CD14-positive monocyte (primary cell): ENCODE results near the gene SLC25A13. TPM values are rescaled to one million over a fixed set of nuclear protein-coding genes. Genes with fewer than 3 reads are reported as not detected.

Source experiments
- DNase-seq, 3 donors: peaks; one replicate each; pipeline ENCODE4 v3.0.0-alpha.2; 2011 to 2022
- H2AFZ ChIP-seq: 2 replicates; pipeline ENCODE4 v1.6.0; 2012; ENCODE audit warnings: mild to moderate bottlenecking, low read depth, low read length, inconsistent platforms; ENCODE audit not compliant: insufficient read depth, poor library complexity, severe bottlenecking
- H3K27ac ChIP-seq, 2 donors: 1 replicate in 1 of 2; 2 replicates in 1 of 2; pipeline ENCODE4 v1.5.1; 2012 to 2013; ENCODE audit warnings: low read length in 2 of 2, control low read depth in 1 of 2, inconsistent platforms in 1 of 2, low read depth in 1 of 2, mild to moderate bottlenecking in 1 of 2
- H3K27me3 ChIP-seq, 2 donors: one replicate each; pipeline versions ENCODE4 v1.6.0 to v1.6.1; 2011 to 2013; ENCODE audit warnings: low read length in 2 of 2; ENCODE audit not compliant: control insufficient read depth in 2 of 2, insufficient read depth in 2 of 2
- H3K36me3 ChIP-seq, 2 donors: replicated peaks in 1 of 2; 1 replicate in 1 of 2; 2 replicates in 1 of 2; pipeline versions ENCODE4 v1.5.1 to v1.6.1; 2012 to 2013; ENCODE audit warnings: low read length in 2 of 2, control low read depth in 1 of 2, inconsistent platforms in 1 of 2, mild to moderate bottlenecking in 1 of 2; ENCODE audit not compliant: insufficient read depth in 2 of 2, control insufficient read depth in 1 of 2
- H3K4me1 ChIP-seq, 2 donors: 1 replicate in 1 of 2; 2 replicates in 1 of 2; pipeline versions ENCODE4 v1.5.1 to v1.6.1; 2012 to 2013; ENCODE audit warnings: low read length in 2 of 2, control low read depth in 1 of 2, inconsistent platforms in 1 of 2, mild to moderate bottlenecking in 1 of 2, moderate library complexity in 1 of 2; ENCODE audit not compliant: insufficient read depth in 2 of 2, control insufficient read depth in 1 of 2
- H3K4me2 ChIP-seq: replicated peaks from 2 replicates; pipeline ENCODE3; 2012; ENCODE audit warnings: low read length, moderate library complexity, mild to moderate bottlenecking; ENCODE audit not compliant: poor library complexity, severe bottlenecking; ENCODE audit errors: extremely low read depth
- H3K4me3 ChIP-seq, 3 experiments: fragments of 200-600 bp in 1 of 3; sonication (generic) in 1 of 3; replicated peaks in 1 of 3; 1 replicate in 2 of 3; 2 replicates in 1 of 3; pipeline ENCODE4 v1.5.1; 2011 to 2013; ENCODE audit warnings: low read length in 3 of 3, mild to moderate bottlenecking in 3 of 3, control low read depth in 2 of 3, low read depth in 2 of 3, inconsistent platforms in 1 of 3, moderate library complexity in 1 of 3
- H3K79me2 ChIP-seq: 2 replicates; pipeline ENCODE4 v1.6.0; 2012; ENCODE audit warnings: mild to moderate bottlenecking, control low read depth, inconsistent platforms, low read length, moderate library complexity; ENCODE audit not compliant: insufficient read depth
- H3K9ac ChIP-seq: 2 replicates; pipeline ENCODE4 v1.6.0; 2017; ENCODE audit warnings: low read length, mild to moderate bottlenecking; ENCODE audit not compliant: insufficient read depth, poor library complexity, severe bottlenecking
- H3K9me3 ChIP-seq, 2 donors: replicated peaks in 1 of 2; 1 replicate in 1 of 2; 2 replicates in 1 of 2; pipeline versions ENCODE4 v1.5.1 to v1.6.1; 2012 to 2013; ENCODE audit warnings: low read length in 2 of 2, control low read depth in 1 of 2; ENCODE audit not compliant: control insufficient read depth in 1 of 2, insufficient read depth in 1 of 2
- H4K20me1 ChIP-seq: 2 replicates; pipeline ENCODE4 v1.6.0; 2012; ENCODE audit warnings: mild to moderate bottlenecking, low read length, control low read depth, moderate library complexity; ENCODE audit not compliant: insufficient read depth
- H3K27ac Mint-ChIP-seq, 7 donors: one replicate each; pipeline ENCODE4 v1.8.0; 2020; ENCODE audit warnings: mild to moderate bottlenecking in 7 of 7, mixed read lengths in 7 of 7, moderate library complexity in 6 of 7, inconsistent platforms in 2 of 7
- H3K27me3 Mint-ChIP-seq, 3 donors: one replicate each; pipeline ENCODE4 v1.8.0; 2021 to 2022; ENCODE audit warnings: low read depth in 3 of 3, mild to moderate bottlenecking in 3 of 3, mixed read lengths in 3 of 3, moderate library complexity in 3 of 3, inconsistent platforms in 1 of 3
- H3K36me3 Mint-ChIP-seq, 2 donors: one replicate each; pipeline ENCODE4 v1.8.0; 2020; ENCODE audit warnings: mixed read lengths in 2 of 2, inconsistent platforms in 1 of 2, mild to moderate bottlenecking in 1 of 2
- H3K4me1 Mint-ChIP-seq: one replicate; pipeline ENCODE4 v1.8.0; 2020; ENCODE audit warnings: mild to moderate bottlenecking, mixed read lengths
- H3K4me3 Mint-ChIP-seq, 2 donors: one replicate each; pipeline ENCODE4 v1.8.0; 2020; ENCODE audit warnings: mild to moderate bottlenecking in 2 of 2, mixed read lengths in 2 of 2, moderate library complexity in 1 of 2
- H3K9me3 Mint-ChIP-seq, 7 donors: one replicate each; pipeline ENCODE4 v1.8.0; 2020 to 2022; ENCODE audit warnings: mixed read lengths in 7 of 7, mild to moderate bottlenecking in 6 of 7, moderate library complexity in 6 of 7, inconsistent platforms in 2 of 7
- WGBS: methylation state at CpG from one replicate; pipeline ENCODE4 v1.1.5; 2013; ENCODE audit warnings: missing lambda C conversion rate; ENCODE audit not compliant: insufficient coverage; 5-methylcytosine and 5-hydroxymethylcytosine counted together
- intact Hi-C, 2 donors: fragments of 100-400 bp; cut with micrococcal nuclease; formaldehyde crosslinking; loops; one replicate each; pipeline versions ENCODE4 v1.15.0 to v1.15.1; 2023
- polyA plus RNA-seq, 3 donors: library from polyadenylated mRNA; depleted of rRNA in 1 of 3; unstranded in 2 of 3; stranded (reverse) in 1 of 3; fragments of 300-500 nt in 2 of 3; fragments of >200 nt in 1 of 3; fragmentation: Illumina TruSeq in 2 of 3; gene quantifications; 1 replicate in 2 of 3; 2 replicates in 1 of 3; pipeline ENCODE4 v1.2.3, GENCODE V29; 2012 to 2021
- TF ChIP-seq, protein P1 (sequence below): fragments of 200-600 bp; IDR thresholded peaks from one replicate; pipeline ENCODE4 v1.8.0; 2022; ENCODE audit warnings: antibody characterized with exemption, mild to moderate bottlenecking

The SLC25A13 gene
- polyA plus RNA-seq, 3 donors, result 12.7 to 15.7 (median 14.4) TPM

DNA sequence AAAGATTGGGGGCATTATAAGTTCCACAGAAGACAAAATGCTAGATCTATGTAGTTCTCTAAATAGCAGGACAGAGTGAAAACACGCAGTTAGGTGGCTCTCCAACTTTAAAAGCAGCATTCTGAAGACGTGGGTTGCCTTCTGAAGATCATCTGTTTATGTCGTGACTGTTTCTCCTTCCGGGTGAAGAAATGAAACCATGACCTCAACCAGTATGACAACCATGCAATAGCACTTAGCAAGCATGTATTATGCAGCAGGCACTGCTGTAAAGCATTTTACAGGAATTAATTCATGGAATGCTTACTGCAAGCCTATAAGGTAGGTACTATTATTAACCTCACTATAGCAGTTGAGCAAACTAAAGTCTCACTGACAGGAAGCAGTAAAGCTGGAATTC lies 125.2 kb downstream of the SLC25A13 start:
- H3K27ac ChIP-seq, result no peak overlapping the region
- TF ChIP-seq, protein P1, sequence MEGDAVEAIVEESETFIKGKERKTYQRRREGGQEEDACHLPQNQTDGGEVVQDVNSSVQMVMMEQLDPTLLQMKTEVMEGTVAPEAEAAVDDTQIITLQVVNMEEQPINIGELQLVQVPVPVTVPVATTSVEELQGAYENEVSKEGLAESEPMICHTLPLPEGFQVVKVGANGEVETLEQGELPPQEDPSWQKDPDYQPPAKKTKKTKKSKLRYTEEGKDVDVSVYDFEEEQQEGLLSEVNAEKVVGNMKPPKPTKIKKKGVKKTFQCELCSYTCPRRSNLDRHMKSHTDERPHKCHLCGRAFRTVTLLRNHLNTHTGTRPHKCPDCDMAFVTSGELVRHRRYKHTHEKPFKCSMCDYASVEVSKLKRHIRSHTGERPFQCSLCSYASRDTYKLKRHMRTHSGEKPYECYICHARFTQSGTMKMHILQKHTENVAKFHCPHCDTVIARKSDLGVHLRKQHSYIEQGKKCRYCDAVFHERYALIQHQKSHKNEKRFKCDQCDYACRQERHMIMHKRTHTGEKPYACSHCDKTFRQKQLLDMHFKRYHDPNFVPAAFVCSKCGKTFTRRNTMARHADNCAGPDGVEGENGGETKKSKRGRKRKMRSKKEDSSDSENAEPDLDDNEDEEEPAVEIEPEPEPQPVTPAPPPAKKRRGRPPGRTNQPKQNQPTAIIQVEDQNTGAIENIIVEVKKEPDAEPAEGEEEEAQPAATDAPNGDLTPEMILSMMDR, result no peak
- no peak overlapping the region for H2AFZ ChIP-seq
- Mint-ChIP-seq H3K27ac (no peak overlapping the region), H3K9me3 (no peaks in the 10 kb centered on the region), H3K4me3 (no peak overlapping the region), H3K36me3 (peaks cover 40 to 47% of the 10 kb centered on the region in 2 donors), H3K4me1 (no peaks in the 10 kb centered on the region), H3K27me3 (peaks cover 0 to 2% (median 0%) of the 10 kb centered on the region in 3 donors)
- peaks cover 13 to 32% of the 10 kb centered on the region in 2 donors for H3K36me3 ChIP-seq
- no peaks in the 10 kb centered on the region for H3K9me3 ChIP-seq
- H3K79me2 ChIP-seq, result no peaks in the 10 kb centered on the region
- no peaks in the 10 kb centered on the region for H3K27me3 ChIP-seq
- H3K9ac ChIP-seq, result no peak overlapping the region
- no peak for DNase-seq
- H4K20me1 ChIP-seq, result no peaks in the 10 kb centered on the region
- WGBS, result 92% methylated on average over 4 of the region's 4 CpGs
- H3K4me1 ChIP-seq, result no peaks in the 10 kb centered on the region
- intact Hi-C loops, result no loop called here
- no peak overlapping the region for H3K4me3 ChIP-seq
- no peak overlapping the region for H3K4me2 ChIP-seq

DNA sequence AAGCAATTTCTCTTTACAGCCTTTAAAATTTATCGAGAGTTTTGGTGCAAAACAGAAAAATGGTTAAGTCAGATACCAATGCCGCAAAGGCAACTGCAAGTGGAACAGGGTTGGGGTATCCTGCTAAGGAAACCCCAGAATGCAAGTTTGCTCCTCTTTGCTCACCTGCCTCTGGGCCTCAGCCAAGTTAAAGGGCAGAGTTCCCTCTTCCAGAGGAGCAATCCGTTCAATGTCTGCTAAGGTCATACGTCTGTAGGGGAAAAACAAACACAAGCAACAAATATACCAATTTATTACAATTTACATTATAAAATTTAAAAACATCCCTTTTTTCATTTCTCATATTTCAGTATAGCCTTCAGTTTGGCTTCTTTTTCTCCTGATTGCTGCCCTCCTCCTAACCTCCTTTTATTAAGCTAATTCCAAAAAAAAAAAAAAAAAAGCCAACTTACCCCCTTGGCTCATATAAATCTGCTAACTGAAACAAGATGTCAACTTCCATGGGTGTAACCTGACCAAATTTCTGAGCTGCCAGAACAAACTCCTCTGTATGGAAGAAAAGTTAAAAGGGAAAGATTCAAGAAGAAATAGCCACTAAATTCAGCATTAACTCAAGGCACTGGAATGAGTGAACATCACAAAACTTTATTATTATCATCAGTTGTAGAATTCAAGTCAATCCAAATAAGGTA lies 132.6 kb downstream of the SLC25A13 start:
- Mint-ChIP-seq H3K4me1 (peaks cover 2% of the 10 kb centered on the region), H3K27ac (no peak overlapping the region), H3K36me3 (peaks cover 70% of the 10 kb centered on the region in 2 donors), H3K9me3 (no peaks in the 10 kb centered on the region), H3K27me3 (no peaks in the 10 kb centered on the region), H3K4me3 (no peak overlapping the region)
- no peak overlapping the region for H2AFZ ChIP-seq
- DNase-seq, result no peak
- TF ChIP-seq, protein P1, result no peak
- no peaks in the 10 kb centered on the region for H3K4me1 ChIP-seq
- intact Hi-C loops, result no loop called here
- no peak overlapping the region for H3K4me3 ChIP-seq
- H3K9ac ChIP-seq, result no peak overlapping the region
- H3K79me2 ChIP-seq, result no peaks in the 10 kb centered on the region
- no peaks in the 10 kb centered on the region for H3K9me3 ChIP-seq
- WGBS, result 100% methylated on average over 1 of the region's 4 CpGs
- H3K4me2 ChIP-seq, result no peak overlapping the region
- H4K20me1 ChIP-seq, result no peaks in the 10 kb centered on the region
- no peaks in the 10 kb centered on the region for H3K27me3 ChIP-seq
- peaks cover 48 to 76% of the 10 kb centered on the region in 2 donors for H3K36me3 ChIP-seq
- H3K27ac ChIP-seq, result no peak overlapping the region
